Thymus (tissue), 11 donors: ENCODE data around the gene ANGPT4. TPM values are rescaled to one million over a fixed set of nuclear protein-coding genes. Genes with fewer than 3 reads are reported as not detected.

ENCODE experiments used
- DNase-seq, 9 donors: peaks; one replicate each; pipeline ENCODE4 v3.0.0-alpha.2; 2013; ENCODE audit warnings: low spot score in 9 of 9, low read depth in 6 of 9, missing footprints in 1 of 9
- H3K27ac ChIP-seq, 2 donors: one replicate each; pipeline ENCODE4 v1.5.1; 2013; ENCODE audit warnings: control low read depth in 1 of 2, low read depth in 1 of 2, low read length in 1 of 2, mild to moderate bottlenecking in 1 of 2, moderate library complexity in 1 of 2
- H3K27me3 ChIP-seq, 2 donors: one replicate each; pipeline ENCODE4 v1.5.1; 2013; ENCODE audit warnings: low read length in 1 of 2; ENCODE audit not compliant: control insufficient read depth in 2 of 2, insufficient read depth in 1 of 2
- H3K36me3 ChIP-seq, 2 donors: one replicate each; pipeline ENCODE4 v1.5.1; 2013; ENCODE audit warnings: low read length in 1 of 2, mild to moderate bottlenecking in 1 of 2, moderate library complexity in 1 of 2; ENCODE audit not compliant: control insufficient read depth in 2 of 2, insufficient read depth in 2 of 2
- H3K4me1 ChIP-seq, 2 donors: one replicate each; pipeline ENCODE4 v1.5.1; 2013; ENCODE audit warnings: low read length in 2 of 2; ENCODE audit not compliant: control insufficient read depth in 2 of 2, insufficient read depth in 2 of 2
- H3K4me3 ChIP-seq, 2 donors: one replicate each; pipeline ENCODE4 v1.5.1; 2013; ENCODE audit warnings: low read length in 2 of 2, control low read depth in 1 of 2, mild to moderate bottlenecking in 1 of 2
- H3K9me3 ChIP-seq, 2 donors: one replicate each; pipeline ENCODE4 v1.5.1; 2013; ENCODE audit warnings: low read length in 1 of 2, mild to moderate bottlenecking in 1 of 2; ENCODE audit not compliant: control insufficient read depth in 2 of 2, insufficient read depth in 1 of 2
- WGBS: extraction: QIAGEN DNeasy Blood & Tissue Kit; methylation state at CpG from one replicate; pipeline ENCODE4 v1.1.7; 2013; 5-methylcytosine and 5-hydroxymethylcytosine counted together
- polyA plus RNA-seq: library from polyadenylated mRNA; stranded (reverse); fragments of 200-250 nt; gene quantifications from one replicate; pipeline ENCODE4 v1.2.3, GENCODE V29; 2013
- total RNA-seq: library from RNA; stranded (reverse); fragments of 120-200 nt; gene quantifications from one replicate; pipeline ENCODE4 v1.2.4, GENCODE V29; 2013
- donor health status: healthy.

ANGPT4 gene
- total and polyA plus RNA-seq, 2 donors, result under 0.01 to 0.34 TPM

GRCh38 chr20:956330-956951 is 40.3 kb upstream of the ANGPT4 start:
- no peak overlapping the region for H3K4me3 ChIP-seq
- peaks cover 0 to 12% of the 10 kb centered on the region in 2 donors for H3K27me3 ChIP-seq
- 17% methylated on average over 13 of the region's 13 CpGs for WGBS
- H3K36me3 ChIP-seq, result no peaks in the 10 kb centered on the region
- H3K4me1 ChIP-seq, result no peaks in the 10 kb centered on the region
- no peaks in the 10 kb centered on the region for H3K9me3 ChIP-seq
- DNase-seq, result peak; percentile 32 to 79 (median 52)
- no peak overlapping the region for H3K27ac ChIP-seq

DNA sequence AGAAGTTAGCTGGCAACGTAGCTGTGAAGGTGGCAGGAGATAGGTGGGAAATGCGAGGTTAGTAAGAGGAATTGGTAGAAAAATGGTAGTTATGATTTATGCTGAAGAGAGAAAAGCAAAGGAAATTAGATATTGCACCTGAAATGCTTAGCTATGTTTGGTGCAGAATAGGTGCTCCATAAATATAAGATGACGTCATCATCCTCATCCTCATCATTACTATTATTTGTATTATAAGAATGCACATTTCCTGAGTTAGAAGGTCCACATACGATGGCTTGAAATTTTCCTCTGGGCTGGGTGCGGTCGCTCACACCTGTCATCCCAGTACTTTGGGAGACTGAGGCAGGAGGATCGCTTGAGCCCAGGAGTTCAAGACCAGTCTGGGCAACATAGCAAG is 39.5 kb upstream of the ANGPT4 start:
- Histone ChIP-seq H3K9me3 (no peaks in the 10 kb centered on the region), H3K4me3 (no peak overlapping the region), H3K4me1 (no peaks in the 10 kb centered on the region), H3K36me3 (no peaks in the 10 kb centered on the region), H3K27ac (no peak overlapping the region), H3K27me3 (peaks cover 0 to 12% of the 10 kb centered on the region in 2 donors)
- DNase-seq, result no peak
- WGBS, result 91% methylated on average over 7 of the region's 7 CpGs

DNA sequence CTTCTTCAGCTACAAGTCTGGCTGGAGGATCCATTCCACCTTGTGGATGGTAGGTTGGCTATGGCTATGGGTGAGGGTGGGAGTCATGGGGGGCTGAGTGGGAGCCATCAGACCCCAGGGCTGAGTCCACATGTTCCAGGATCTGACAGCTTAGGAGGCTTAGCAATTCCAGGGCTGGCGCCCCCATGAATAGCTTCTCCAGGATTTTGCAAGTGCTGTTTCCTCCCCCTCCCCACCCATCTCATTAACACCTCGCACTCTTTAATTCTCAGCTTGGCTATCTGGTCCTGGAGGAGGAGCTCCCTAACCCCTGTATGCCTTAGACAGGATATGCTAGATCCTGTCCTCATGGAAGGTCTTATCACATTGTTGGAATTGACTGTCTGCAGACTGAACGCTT is 39.0 kb upstream of the ANGPT4 start:
- Histone ChIP-seq H3K27ac (no peak overlapping the region), H3K36me3 (no peaks in the 10 kb centered on the region), H3K4me3 (no peak overlapping the region), H3K9me3 (no peaks in the 10 kb centered on the region), H3K4me1 (no peaks in the 10 kb centered on the region), H3K27me3 (peaks cover 0 to 12% of the 10 kb centered on the region in 2 donors)
- no peak for DNase-seq
- 66% methylated on average over 3 of the region's 3 CpGs for WGBS

DNA sequence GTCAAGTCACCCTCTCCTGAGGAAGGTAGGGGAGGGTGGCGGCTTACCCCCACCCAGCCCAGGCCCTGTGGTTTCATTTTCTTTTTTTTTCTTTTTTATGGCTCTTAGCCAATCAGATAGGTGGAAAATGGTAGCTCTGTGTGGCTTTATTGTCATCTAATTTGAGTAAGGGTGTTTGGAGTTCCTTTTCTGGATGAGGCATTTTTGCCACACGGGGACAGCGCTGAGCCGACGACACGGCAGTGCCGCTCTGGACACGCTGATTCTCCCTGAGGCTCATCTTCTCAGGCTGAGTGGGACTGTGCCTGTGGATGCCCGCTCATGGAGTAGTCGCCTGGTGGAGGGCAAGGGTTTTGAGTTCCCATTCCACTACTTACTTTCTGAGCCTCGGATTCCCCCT is 37.6 kb upstream of the ANGPT4 start:
- DNase-seq, result no peak
- no peaks in the 10 kb centered on the region for H3K36me3 ChIP-seq
- H3K27ac ChIP-seq, result no peak overlapping the region
- peaks cover 0 to 12% of the 10 kb centered on the region in 2 donors for H3K27me3 ChIP-seq
- no peak overlapping the region for H3K4me3 ChIP-seq
- 56% methylated on average over 11 of the region's 11 CpGs for WGBS
- no peaks in the 10 kb centered on the region for H3K4me1 ChIP-seq
- H3K9me3 ChIP-seq, result no peaks in the 10 kb centered on the region

- H3K9me3 ChIP-seq, result no peaks in the 10 kb centered on the region
- no peak for DNase-seq
- 73% methylated on average over 8 of the region's 8 CpGs for WGBS
- H3K4me1 ChIP-seq, result no peaks in the 10 kb centered on the region
- H3K27me3 ChIP-seq, result peaks cover 0 to 12% of the 10 kb centered on the region in 2 donors
- H3K36me3 ChIP-seq, result no peaks in the 10 kb centered on the region
- H3K27ac ChIP-seq, result no peak overlapping the region
- no peak overlapping the region for H3K4me3 ChIP-seq
Measured at GRCh38 chr20:952196-952795, 36.2 kb upstream of the ANGPT4 start.

DNA sequence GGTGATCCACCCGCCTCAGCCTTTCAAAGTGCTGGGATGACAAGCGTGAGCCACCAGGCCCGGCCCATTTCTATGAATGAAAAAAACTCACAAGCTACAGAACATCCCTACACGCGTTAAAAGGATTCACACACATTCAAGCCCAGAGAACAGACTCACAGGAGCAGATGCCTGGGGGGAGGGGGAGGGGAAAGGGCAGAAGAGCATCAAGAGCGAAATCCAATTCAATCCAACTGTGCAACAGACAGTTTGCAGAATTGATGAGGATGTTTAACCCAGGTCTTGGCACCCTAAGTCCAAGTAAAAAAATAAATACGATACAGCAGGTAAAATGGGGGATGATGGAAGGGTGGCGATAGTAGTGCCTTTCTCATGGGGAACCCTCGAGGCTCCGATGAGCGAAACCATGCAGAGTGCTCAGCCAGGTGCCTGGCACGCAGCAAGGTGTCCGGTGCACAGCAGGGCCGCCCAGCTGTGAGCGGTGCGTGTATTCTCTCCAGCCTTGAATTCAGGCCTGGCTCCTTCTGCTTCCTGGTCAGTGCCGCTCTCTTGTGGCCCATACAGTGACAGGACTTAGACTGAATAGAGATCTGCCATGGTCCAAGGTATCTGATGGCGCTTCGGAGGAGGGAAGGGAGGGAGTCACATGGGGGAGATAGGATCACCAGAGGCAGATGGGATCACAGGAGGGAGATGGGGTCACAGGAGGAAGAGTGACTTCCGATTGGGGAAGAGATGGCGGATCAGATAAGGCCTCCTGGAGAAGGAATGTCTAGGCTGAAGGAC is 35.4 kb upstream of the ANGPT4 start:
- Histone ChIP-seq H3K36me3 (no peaks in the 10 kb centered on the region), H3K4me3 (no peak overlapping the region), H3K27me3 (peaks cover 0 to 15% of the 10 kb centered on the region in 2 donors), H3K27ac (no peak overlapping the region), H3K4me1 (no peaks in the 10 kb centered on the region), H3K9me3 (no peaks in the 10 kb centered on the region)
- DNase-seq, result no peak
- 88% methylated on average over 21 of the region's 21 CpGs for WGBS

DNA sequence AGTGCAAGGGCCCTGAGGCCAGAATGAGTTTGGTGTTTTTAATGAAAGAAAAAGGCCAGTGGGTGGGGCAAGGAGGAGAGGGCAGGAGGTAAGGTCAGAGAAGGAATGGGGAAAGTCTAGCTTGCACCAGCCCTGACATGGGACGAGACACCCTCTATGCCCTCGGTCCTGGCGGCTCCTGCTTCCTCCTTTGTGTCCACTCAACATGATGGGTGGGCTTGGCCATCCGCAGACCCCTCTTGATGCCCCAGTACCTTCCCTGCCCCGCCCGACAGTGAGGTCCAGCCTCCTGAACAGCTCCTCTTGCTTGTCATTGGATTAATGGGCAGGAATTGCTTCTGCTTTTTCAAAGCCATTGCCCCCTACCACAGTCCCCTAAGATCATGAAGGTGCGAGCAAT is 33.6 kb upstream of the ANGPT4 start:
- Histone ChIP-seq H3K4me1 (no peaks in the 10 kb centered on the region), H3K36me3 (no peaks in the 10 kb centered on the region), H3K27ac (no peak overlapping the region), H3K27me3 (peaks cover 0 to 8% of the 10 kb centered on the region in 2 donors), H3K9me3 (no peaks in the 10 kb centered on the region), H3K4me3 (no peak overlapping the region)
- WGBS, result 95% methylated on average over 7 of the region's 7 CpGs
- no peak for DNase-seq

DNA sequence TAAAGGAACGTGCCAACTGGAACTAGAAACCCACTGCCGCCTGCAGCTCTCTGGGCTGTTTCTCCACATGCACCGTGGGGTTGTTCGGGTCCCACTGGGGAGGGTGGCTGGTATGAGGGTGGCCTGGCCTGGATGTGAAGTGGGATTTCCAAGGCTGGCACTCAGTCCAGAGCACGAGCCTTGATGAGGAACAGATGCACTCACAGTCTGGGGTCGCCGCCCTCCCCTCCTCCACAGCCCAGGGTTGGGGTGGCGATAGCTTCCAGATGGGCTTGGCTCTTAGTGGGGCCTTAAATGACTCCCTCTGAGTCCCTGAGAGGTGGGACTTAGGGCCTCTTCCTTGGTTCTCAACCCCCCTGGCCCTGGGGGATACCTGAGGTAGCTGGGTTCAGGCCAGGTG is 30.7 kb upstream of the ANGPT4 start:
- H3K9me3 ChIP-seq, result no peaks in the 10 kb centered on the region
- WGBS, result 84% methylated on average over 8 of the region's 8 CpGs

DNA sequence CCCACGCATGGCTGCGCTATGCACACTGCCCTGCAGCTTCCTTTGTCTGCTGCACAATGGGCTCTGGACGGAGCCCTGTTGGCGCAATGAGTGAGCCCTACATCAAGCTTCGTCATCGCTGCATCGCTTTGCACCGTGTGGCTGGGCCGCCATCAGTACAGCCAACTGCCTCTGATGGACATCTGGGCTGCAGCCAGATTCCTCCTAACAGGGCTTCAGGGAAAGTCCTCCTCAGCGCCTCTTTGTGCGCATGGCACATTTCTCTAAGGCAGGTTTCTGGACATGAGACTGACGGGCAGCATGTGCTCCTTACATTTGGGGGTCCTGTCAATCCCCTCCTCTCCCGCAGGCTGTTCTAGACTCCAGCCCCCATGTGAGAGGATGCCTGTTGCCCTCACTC is 29.7 kb upstream of the ANGPT4 start:
- 97% methylated on average over 13 of the region's 13 CpGs for WGBS

More for the DNA sequence above, 30.7 kb upstream of the ANGPT4 start:
- Histone ChIP-seq H3K27ac (no peak overlapping the region), H3K4me1 (no peaks in the 10 kb centered on the region), H3K4me3 (no peak overlapping the region), H3K36me3 (no peaks in the 10 kb centered on the region), H3K27me3 (peaks cover 0 to 7% of the 10 kb centered on the region in 2 donors)
- no peak for DNase-seq

More for the DNA sequence above, 29.7 kb upstream of the ANGPT4 start:
- no peak overlapping the region for H3K4me3 ChIP-seq
- H3K36me3 ChIP-seq, result no peaks in the 10 kb centered on the region
- H3K27me3 ChIP-seq, result peaks cover 0 to 7% of the 10 kb centered on the region in 2 donors
- no peaks in the 10 kb centered on the region for H3K9me3 ChIP-seq
- no peak for DNase-seq
- H3K4me1 ChIP-seq, result no peaks in the 10 kb centered on the region
- no peak overlapping the region for H3K27ac ChIP-seq
